H1 (cell line): ENCODE results near the gene CAST. TPM values are rescaled to one million over a fixed set of nuclear protein-coding genes. Genes with fewer than 3 reads are reported as not detected.

Experiments
- CTCF ChIA-PET: fragments of 300-600 bp; sonication (Branson Sonifier 250); formaldehyde crosslinking; loops from one replicate; lab custom pipeline; 2021; ENCODE audit not compliant: partially characterized antibody; lab: Charles Lee
- POLR2A ChIA-PET: fragments of 300-600 bp; sonication (Branson Sonifier 250); formaldehyde crosslinking; loops from one replicate; lab custom pipeline; 2021; ENCODE audit warnings: inconsistent platforms; ENCODE audit not compliant: partially characterized antibody; lab: Charles Lee
- DNase-seq, 2 experiments: peaks; one replicate each; pipeline versions ENCODE4 v3.0.0 to v3.0.0-alpha.2; 2010 to 2022; ENCODE audit warnings: low spot score in 2 of 2, low read depth in 1 of 2, mixed read lengths in 1 of 2
- FAIRE-seq: peaks from 2 replicates; lab custom pipeline; 2011; peaks lifted over from hg19 to GRCh38; lab: Jason Lieb, UNC
- H2AFZ ChIP-seq: 2 replicates; pipeline ENCODE4 v1.8.1; 2012; ENCODE audit warnings: low read length, inconsistent platforms
- H2AK5ac ChIP-seq: 2 replicates; pipeline ENCODE4 v1.6.1; 2013; ENCODE audit warnings: low read depth, low read length
- H2BK120ac ChIP-seq: replicated peaks from 2 replicates; pipeline ENCODE3; 2013; ENCODE audit warnings: low read depth, low read length, inconsistent platforms
- H2BK12ac ChIP-seq: 2 replicates; pipeline ENCODE4 v1.6.1; 2013; ENCODE audit warnings: low read depth, low read length
- H2BK15ac ChIP-seq: 2 replicates; pipeline ENCODE4 v1.6.1; 2013; ENCODE audit warnings: low read length
- H2BK20ac ChIP-seq: 2 replicates; pipeline ENCODE4 v1.6.1; 2013; ENCODE audit warnings: low read length
- H2BK5ac ChIP-seq: 2 replicates; pipeline ENCODE4 v1.6.1; 2013; ENCODE audit warnings: low read depth, low read length
- H3K14ac ChIP-seq: 2 replicates; pipeline ENCODE4 v1.6.1; 2013; ENCODE audit warnings: inconsistent platforms; ENCODE audit not compliant: insufficient read length
- H3K18ac ChIP-seq: 2 replicates; pipeline ENCODE4 v1.6.1; 2013; ENCODE audit warnings: low read length; ENCODE audit errors: extremely low read depth
- H3K23ac ChIP-seq: 2 replicates; pipeline ENCODE4 v1.6.1; 2013; ENCODE audit warnings: inconsistent platforms; ENCODE audit not compliant: insufficient read length
- H3K23me2 ChIP-seq: 2 replicates; pipeline ENCODE4 v1.6.1; 2013; ENCODE audit warnings: low read depth, low read length
- H3K27ac ChIP-seq: 2 replicates; pipeline ENCODE4 v1.6.1; 2011; ENCODE audit warnings: low read depth, low read length, inconsistent platforms
- H3K27me3 ChIP-seq, 4 experiments: replicated peaks in 1 of 4; 1 replicate in 1 of 4; 2 replicates in 3 of 4; pipeline versions ENCODE4 v1.6.1 to v1.8.1; 2011 to 2013; ENCODE audit warnings: low read length in 3 of 4, mild to moderate bottlenecking in 3 of 4, inconsistent platforms in 2 of 4, mixed read lengths in 2 of 4, moderate library complexity in 1 of 4; ENCODE audit not compliant: control insufficient read depth in 3 of 4, insufficient read depth in 3 of 4; ENCODE audit errors: extremely low read depth in 1 of 4
- H3K36me3 ChIP-seq, 4 experiments: 2 replicates each; pipeline versions ENCODE4 v1.6.1 to v1.8.1; 2011 to 2013; ENCODE audit warnings: mild to moderate bottlenecking in 4 of 4, low read length in 3 of 4, moderate library complexity in 2 of 4, control low read depth in 1 of 4, inconsistent platforms in 1 of 4; ENCODE audit not compliant: insufficient read depth in 4 of 4, control insufficient read depth in 2 of 4
- H3K4ac ChIP-seq: replicated peaks from 2 replicates; pipeline ENCODE3; 2013; ENCODE audit warnings: low read length, low read depth, mixed read lengths, inconsistent platforms; ENCODE audit not compliant: insufficient read length
- H3K4me1 ChIP-seq, 4 experiments: replicated peaks in 1 of 4; 1 replicate in 1 of 4; 2 replicates in 3 of 4; pipeline versions ENCODE4 v1.6.1 to v1.8.1; 2011 to 2013; ENCODE audit warnings: low read length in 3 of 4, inconsistent platforms in 2 of 4, mixed read lengths in 1 of 4; ENCODE audit not compliant: insufficient read depth in 4 of 4, control insufficient read depth in 3 of 4
- H3K4me2 ChIP-seq, 2 experiments: 2 replicates each; pipeline versions ENCODE4 v1.6.1 to v1.8.1; 2011 to 2013; ENCODE audit warnings: low read depth in 2 of 2, low read length in 2 of 2, control low read depth in 1 of 2, inconsistent platforms in 1 of 2, mild to moderate bottlenecking in 1 of 2; ENCODE audit not compliant: insufficient read depth in 1 of 2
- H3K4me3 ChIP-seq, 4 experiments: fragments of 200-600, 300-600 bp in 1 of 4; sonication (generic), shearing (Covaris generic), sonication (Bioruptor Twin) in 1 of 4; 2 replicates each; pipeline versions ENCODE4 v1.5.1 to v1.8.1; 2011 to 2016; ENCODE audit warnings: low read length in 4 of 4, low read depth in 3 of 4, control low read depth in 2 of 4, inconsistent platforms in 2 of 4, mild to moderate bottlenecking in 2 of 4, mixed read lengths in 1 of 4, moderate library complexity in 1 of 4; ENCODE audit not compliant: insufficient read depth in 2 of 4; ENCODE audit errors: extremely low read depth in 1 of 4
- H3K56ac ChIP-seq: replicated peaks from 2 replicates; pipeline ENCODE3; 2013; ENCODE audit warnings: low read depth, mild to moderate bottlenecking, mixed read lengths, low read length, inconsistent platforms; ENCODE audit not compliant: insufficient read length
- H3K79me1 ChIP-seq: 2 replicates; pipeline ENCODE4 v1.6.1; 2013; ENCODE audit warnings: low read depth, low read length, control low read depth
- H3K79me2 ChIP-seq, 2 experiments: 2 replicates each; pipeline versions ENCODE4 v1.6.1 to v1.8.1; 2012 to 2013; ENCODE audit warnings: low read length in 2 of 2, mild to moderate bottlenecking in 2 of 2, inconsistent platforms in 1 of 2; ENCODE audit not compliant: insufficient read depth in 2 of 2, control insufficient read depth in 1 of 2
- H3K9ac ChIP-seq, 4 experiments: replicated peaks in 1 of 4; 1 replicate in 1 of 4; 2 replicates in 3 of 4; pipeline versions ENCODE4 v1.6.1 to v1.8.1; 2011 to 2013; ENCODE audit warnings: low read depth in 3 of 4, low read length in 3 of 4, control low read depth in 2 of 4, mild to moderate bottlenecking in 2 of 4, moderate library complexity in 2 of 4, inconsistent platforms in 1 of 4; ENCODE audit errors: extremely low read depth in 1 of 4
- H3K9me3 ChIP-seq, 2 experiments: 2 replicates each; pipeline versions ENCODE4 v1.6.1 to v1.8.1; 2012 to 2013; ENCODE audit warnings: mild to moderate bottlenecking in 2 of 2, moderate library complexity in 2 of 2, control low read depth in 1 of 2, inconsistent platforms in 1 of 2, low read depth in 1 of 2, low read length in 1 of 2, mixed read lengths in 1 of 2; ENCODE audit not compliant: insufficient read depth in 2 of 2
- H4K20me1 ChIP-seq, 2 experiments: replicated peaks in 1 of 2; 2 replicates each; pipeline versions ENCODE3 to v1.8.1; 2011 to 2013; ENCODE audit warnings: inconsistent platforms in 2 of 2, low read length in 2 of 2, mild to moderate bottlenecking in 1 of 2; ENCODE audit not compliant: insufficient read depth in 2 of 2, control insufficient read depth in 1 of 2
- H4K5ac ChIP-seq: 2 replicates; pipeline ENCODE4 v1.6.1; 2013; ENCODE audit warnings: low read length, low read depth, mixed read lengths, inconsistent platforms; ENCODE audit not compliant: insufficient read length
- H4K8ac ChIP-seq: 2 replicates; pipeline ENCODE4 v1.8.0; 2013; ENCODE audit warnings: mild to moderate bottlenecking, moderate library complexity, low read length, inconsistent platforms; ENCODE audit not compliant: insufficient read depth; ENCODE audit errors: extremely low read depth
- H4K91ac ChIP-seq: replicated peaks from 2 replicates; pipeline ENCODE3; 2013; ENCODE audit warnings: low read length, mixed read lengths, inconsistent platforms; ENCODE audit not compliant: insufficient read length
- ATF2 ChIP-seq: IDR thresholded peaks from 2 replicates; pipeline ENCODE4 v1.6.1; 2012; ENCODE audit warnings: low read length, inconsistent platforms
- PHF8 ChIP-seq: fragments of 200-600 bp; sonication (generic); conservative IDR thresholded peaks from 2 replicates; pipeline ENCODE4 v1.7.1; 2012; ENCODE audit warnings: low read depth, mild to moderate bottlenecking, inconsistent platforms, low read length, moderate library complexity
- POLR2AphosphoS5 ChIP-seq: IDR thresholded peaks from 2 replicates; pipeline ENCODE4 v1.6.1; 2011; ENCODE audit warnings: low read depth, low read length
- WGBS, 2 experiments: shearing (Covaris generic) in 1 of 2; methylation state at CpG; one replicate each; pipeline versions ENCODE4 v1.1.6 to v1.1.7; 2013 to 2015; ENCODE audit warnings: low lambda C conversion rate in 2 of 2, mixed read lengths in 2 of 2, inconsistent platforms in 1 of 2, low coverage in 1 of 2, missing lambda C conversion rate in 1 of 2; ENCODE audit not compliant: insufficient replicate concordance in 2 of 2, insufficient coverage in 1 of 2, insufficient read length in 1 of 2; ENCODE audit errors: extremely low coverage in 1 of 2, missing lambda C conversion rate in 1 of 2; 5-methylcytosine and 5-hydroxymethylcytosine counted together
- polyA plus RNA-seq, 7 experiments: library from polyadenylated mRNA; depleted of rRNA in 3 of 7; stranded (reverse) in 5 of 7; unstranded in 2 of 7; fragments of >200 nt in 5 of 7; fragments of 200-250 nt in 2 of 7; gene quantifications; 1 replicate in 5 of 7; 2 replicates in 1 of 7; 4 replicates in 1 of 7; pipeline versions ENCODE4 v1.2.1 to v1.2.3, GENCODE V29; 2011 to 2013; ENCODE audit warnings: missing spikeins in 2 of 7, mixed read lengths in 2 of 7
- total RNA-seq: library from RNA; stranded (reverse); fragmentation: NEBNext Ultra II Directional; extraction: Animal tissue kit (Norgen Biotek cat#: 25700); gene quantifications from 2 replicates; pipeline ENCODE4 v1.2.1, GENCODE V29; 2021

The CAST gene
- total and polyA plus RNA-seq, 2 of the 8 experiments (the other 6 are each of a cell fraction or from before 2014, with no cell fraction given): 9.0 to 48.2 TPM

GRCh38 chr5:96823900-96824380 lies 161.8 kb downstream of the CAST start:
- H2BK20ac ChIP-seq: no peak overlapping the region
- H2BK12ac ChIP-seq: no peak overlapping the region
- H2BK120ac ChIP-seq: no peak overlapping the region
- no peak overlapping the region for H4K5ac ChIP-seq
- no peak overlapping the region for H3K14ac ChIP-seq
- H3K36me3 ChIP-seq: no peaks in the 10 kb centered on the region
- no peaks in the 10 kb centered on the region for H3K79me2 ChIP-seq
- H3K4me3 ChIP-seq: no peak overlapping the region
- no peak overlapping the region for H3K27ac ChIP-seq
- no peak overlapping the region for H3K18ac ChIP-seq
- H2BK15ac ChIP-seq: no peak overlapping the region
- H4K8ac ChIP-seq: no peak overlapping the region
- H3K23me2 ChIP-seq: no peaks in the 10 kb centered on the region
- H3K23ac ChIP-seq: no peak overlapping the region
- no peak for FAIRE-seq
- no peaks in the 10 kb centered on the region for H3K27me3 ChIP-seq
- H3K4ac ChIP-seq: no peak overlapping the region
- no peak for DNase-seq
- POLR2A ChIA-PET: no interaction called here
- no peaks in the 10 kb centered on the region; the same call in 1 of the 2 replicates for H3K79me1 ChIP-seq
- H4K20me1 ChIP-seq: no peaks in the 10 kb centered on the region
- TF ChIP-seq PHF8 (no peak), POLR2AphosphoS5 (no peak), ATF2 (no peak)
- WGBS, 2 experiments: 96% methylated on average over 2 of the region's 2 CpGs; no CpG with 5 or more reads in 1 of the 2 experiments
- no peak overlapping the region for H3K9ac ChIP-seq
- peaks cover 0 to 3% (median 1%) of the 10 kb centered on the region in 4 experiments; a peak in 3 of 7 replicates for H3K4me1 ChIP-seq
- no peak overlapping the region for H2AFZ ChIP-seq
- H3K9me3 ChIP-seq: no peaks in the 10 kb centered on the region
- CTCF ChIA-PET: no interaction called here
- H2AK5ac ChIP-seq: no peak overlapping the region
- no peak overlapping the region for H3K4me2 ChIP-seq
- no peak overlapping the region for H3K56ac ChIP-seq
- H2BK5ac ChIP-seq: no peak overlapping the region
- no peak overlapping the region for H4K91ac ChIP-seq
